Glomerular visceral epithelial cell (primary cell): Measurements from ENCODE around the gene BMPER.

Experiments used
- DNase-seq: peaks from one replicate; pipeline ENCODE4 v3.0.0-alpha.2; 2016; ENCODE audit errors: extremely low spot score

BMPER gene

GRCh38 chr7:34177476-34177875 lies 272.1 kb downstream of the BMPER start:
- no peak for DNase-seq

GRCh38 chr7:34181271-34181958 lies 276.1 kb downstream of the BMPER start:
- no peak for DNase-seq

- DNase-seq: no peak
Observed at GRCh38 chr7:34184466-34184865, 279.1 kb downstream of the BMPER start.

GRCh38 chr7:34187798-34188307 lies 282.5 kb downstream of the BMPER start:
- DNase-seq: no peak

GRCh38 chr7:34189031-34189430 lies 283.7 kb downstream of the BMPER start:
- no peak for DNase-seq

- no peak for DNase-seq
Observed at GRCh38 chr7:34190299-34190698, 285.0 kb downstream of the BMPER start.

- no peak for DNase-seq
Observed at GRCh38 chr7:34191162-34191561, 285.8 kb downstream of the BMPER start.

- no peak for DNase-seq
Observed at GRCh38 chr7:34191771-34192479, 286.6 kb downstream of the BMPER start.

- DNase-seq: no peak
Observed at GRCh38 chr7:34192906-34193305, 287.6 kb downstream of the BMPER start.

GRCh38 chr7:34198231-34198641 lies 292.9 kb downstream of the BMPER start:
- no peak for DNase-seq
